Mesothelial cell of epicardium (in vitro differentiated cells): ENCODE measurements around the gene A3GALT2. TPM values are rescaled to one million over a fixed set of nuclear protein-coding genes. Genes with fewer than 3 reads are reported as not detected.

ENCODE experiments used
- DNase-seq, 2 experiments: peaks; one replicate each; pipeline ENCODE4 v3.0.0; 2021; ENCODE audit warnings: low spot score in 2 of 2; ENCODE audit not compliant: unreplicated experiment in 2 of 2
- H3K27ac Mint-ChIP-seq: 2 replicates; pipeline ENCODE4 v1.8.0; 2021; ENCODE audit warnings: mixed read lengths
- H3K27me3 Mint-ChIP-seq: 2 replicates; pipeline ENCODE4 v1.8.0; 2021; ENCODE audit warnings: low read depth, mixed read lengths
- H3K36me3 Mint-ChIP-seq: 2 replicates; pipeline ENCODE4 v1.8.0; 2021; ENCODE audit warnings: mixed read lengths
- H3K4me1 Mint-ChIP-seq: 2 replicates; pipeline ENCODE4 v1.8.0; 2021; ENCODE audit warnings: mixed read lengths
- H3K4me3 Mint-ChIP-seq: 2 replicates; pipeline ENCODE4 v1.8.0; 2021; ENCODE audit warnings: mild to moderate bottlenecking, moderate library complexity, mixed read lengths
- H3K9me3 Mint-ChIP-seq: 2 replicates; pipeline ENCODE4 v1.8.0; 2021; ENCODE audit warnings: mixed read lengths
- total RNA-seq: library from RNA; stranded (reverse); gene quantifications from 3 replicates; pipeline ENCODE4 v1.2.1, GENCODE V29; 2021
- TF ChIP-seq, protein P1 (sequence below): fragments of 200-600 bp; sonication (generic); IDR thresholded peaks from one replicate; pipeline ENCODE4 v1.5.0; 2021; ENCODE audit warnings: antibody characterized with exemption; ENCODE audit not compliant: unreplicated experiment

A3GALT2 gene
- total RNA-seq, 1 donor from 2014 or later = 0.58 TPM

DNA sequence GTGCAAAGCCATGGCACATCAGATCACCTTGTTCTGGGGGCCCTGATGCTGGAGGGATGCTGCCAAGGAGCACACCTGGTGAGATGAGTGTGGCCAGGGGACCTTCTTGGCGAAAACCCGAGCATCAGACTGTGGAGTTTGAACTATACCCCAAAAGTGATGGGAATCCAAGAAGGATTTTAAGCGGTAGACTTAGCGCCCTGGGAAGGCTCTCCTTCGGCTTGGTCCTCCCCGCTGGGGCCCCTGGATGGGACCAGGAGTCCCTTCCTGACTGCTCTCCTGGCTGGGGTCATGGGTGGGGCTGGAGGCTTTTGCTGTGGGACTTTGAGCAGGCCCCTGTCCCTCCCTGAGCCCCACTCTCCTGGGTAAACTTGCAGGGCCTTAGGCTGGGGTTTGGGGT lies 54.1 kb downstream of the A3GALT2 start:
- no peak for DNase-seq
- H3K4me1 Mint-ChIP-seq = peaks cover 13% of the 10 kb centered on the region
- H3K27me3 Mint-ChIP-seq = no peaks in the 10 kb centered on the region
- peaks cover 20% of the 10 kb centered on the region for H3K36me3 Mint-ChIP-seq
- no peak overlapping the region for H3K4me3 Mint-ChIP-seq
- no peaks in the 10 kb centered on the region for H3K9me3 Mint-ChIP-seq
- TF ChIP-seq, protein P1, sequence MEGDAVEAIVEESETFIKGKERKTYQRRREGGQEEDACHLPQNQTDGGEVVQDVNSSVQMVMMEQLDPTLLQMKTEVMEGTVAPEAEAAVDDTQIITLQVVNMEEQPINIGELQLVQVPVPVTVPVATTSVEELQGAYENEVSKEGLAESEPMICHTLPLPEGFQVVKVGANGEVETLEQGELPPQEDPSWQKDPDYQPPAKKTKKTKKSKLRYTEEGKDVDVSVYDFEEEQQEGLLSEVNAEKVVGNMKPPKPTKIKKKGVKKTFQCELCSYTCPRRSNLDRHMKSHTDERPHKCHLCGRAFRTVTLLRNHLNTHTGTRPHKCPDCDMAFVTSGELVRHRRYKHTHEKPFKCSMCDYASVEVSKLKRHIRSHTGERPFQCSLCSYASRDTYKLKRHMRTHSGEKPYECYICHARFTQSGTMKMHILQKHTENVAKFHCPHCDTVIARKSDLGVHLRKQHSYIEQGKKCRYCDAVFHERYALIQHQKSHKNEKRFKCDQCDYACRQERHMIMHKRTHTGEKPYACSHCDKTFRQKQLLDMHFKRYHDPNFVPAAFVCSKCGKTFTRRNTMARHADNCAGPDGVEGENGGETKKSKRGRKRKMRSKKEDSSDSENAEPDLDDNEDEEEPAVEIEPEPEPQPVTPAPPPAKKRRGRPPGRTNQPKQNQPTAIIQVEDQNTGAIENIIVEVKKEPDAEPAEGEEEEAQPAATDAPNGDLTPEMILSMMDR = no peak
- H3K27ac Mint-ChIP-seq = no peak overlapping the region

DNA sequence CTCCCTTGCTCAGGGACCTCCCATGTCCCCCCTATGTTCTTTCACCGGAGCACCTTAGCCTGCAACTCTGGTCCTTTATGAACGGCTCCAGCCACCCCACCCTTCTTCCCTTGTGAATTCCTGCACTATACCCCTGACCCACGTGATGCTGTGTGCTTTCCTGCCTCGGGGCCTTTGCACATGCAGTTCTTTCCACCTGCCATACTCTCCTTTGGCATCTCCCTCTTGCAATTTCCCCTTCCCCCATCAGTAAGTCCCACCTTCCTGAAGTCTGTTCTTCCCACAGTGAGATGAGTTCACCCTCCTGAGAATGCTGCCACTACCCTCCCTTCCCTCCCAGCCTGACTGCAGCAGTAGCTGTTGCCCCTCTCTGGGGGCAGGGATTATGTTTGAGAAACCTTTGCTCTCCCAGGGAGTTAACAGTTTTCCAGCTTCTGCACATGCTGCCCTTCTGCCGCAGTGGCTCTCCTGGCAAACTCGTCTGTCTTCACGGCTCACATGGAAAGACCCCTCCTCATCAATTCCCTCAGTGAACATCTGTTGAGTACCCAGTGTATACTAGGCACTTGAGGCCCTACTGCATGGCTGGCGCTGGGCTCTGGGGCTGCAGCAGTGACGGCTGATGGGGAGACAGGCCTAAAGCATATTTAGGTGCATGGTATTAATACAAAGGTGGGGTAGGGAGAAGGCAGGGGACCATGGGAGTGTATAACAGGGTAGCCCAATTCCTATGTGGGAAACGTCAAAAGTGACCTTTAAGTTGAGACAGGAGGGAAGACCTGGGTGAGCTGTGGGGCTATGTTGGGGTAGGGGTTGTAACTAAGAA lies 54.9 kb downstream of the A3GALT2 start:
- TF ChIP-seq, protein P1 = no peak
- Mint-ChIP-seq H3K9me3 (no peaks in the 10 kb centered on the region), H3K36me3 (peaks cover 20% of the 10 kb centered on the region), H3K4me1 (peaks cover 20% of the 10 kb centered on the region), H3K4me3 (no peak overlapping the region), H3K27me3 (no peaks in the 10 kb centered on the region), H3K27ac (peak overlapping the region; percentile 3)
- DNase-seq = no peak

DNA sequence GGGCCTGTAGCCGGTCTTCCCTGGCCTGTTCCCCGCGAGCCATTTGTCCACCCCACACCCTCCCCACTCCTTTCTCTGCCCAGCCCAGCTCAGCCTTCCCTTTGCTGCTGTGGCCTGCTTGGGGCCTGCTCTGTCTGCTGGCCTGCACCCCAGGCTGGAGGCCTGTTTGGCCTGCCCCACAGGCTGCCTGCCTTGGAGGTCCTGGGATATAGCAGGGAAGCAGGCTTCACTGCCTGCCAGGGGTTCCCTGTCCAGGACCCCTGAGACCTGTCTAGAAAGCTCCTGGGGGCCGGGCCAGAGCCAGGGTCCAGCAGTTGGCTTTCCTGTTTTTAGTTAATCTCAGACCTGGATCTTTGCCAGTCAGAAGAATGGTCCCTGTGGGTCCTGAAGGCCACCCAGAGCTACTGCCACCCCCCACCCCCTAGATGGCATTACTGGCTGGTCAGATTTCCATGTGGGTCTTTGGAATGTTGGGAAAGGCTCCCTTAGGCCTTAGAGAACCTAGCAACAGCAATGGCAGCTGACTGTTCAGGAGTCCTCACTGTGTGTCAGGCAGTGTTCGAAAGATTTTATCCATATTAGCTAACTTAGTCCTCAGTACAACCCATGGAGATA lies 56.9 kb downstream of the A3GALT2 start:
- H3K36me3 Mint-ChIP-seq = peaks cover 17% of the 10 kb centered on the region
- no peak overlapping the region for H3K4me3 Mint-ChIP-seq
- H3K4me1 Mint-ChIP-seq = peaks cover 34% of the 10 kb centered on the region
- no peaks in the 10 kb centered on the region for H3K27me3 Mint-ChIP-seq
- no peak for DNase-seq
- no peak overlapping the region for H3K27ac Mint-ChIP-seq
- TF ChIP-seq, protein P1 = no peak
- no peaks in the 10 kb centered on the region for H3K9me3 Mint-ChIP-seq

DNA sequence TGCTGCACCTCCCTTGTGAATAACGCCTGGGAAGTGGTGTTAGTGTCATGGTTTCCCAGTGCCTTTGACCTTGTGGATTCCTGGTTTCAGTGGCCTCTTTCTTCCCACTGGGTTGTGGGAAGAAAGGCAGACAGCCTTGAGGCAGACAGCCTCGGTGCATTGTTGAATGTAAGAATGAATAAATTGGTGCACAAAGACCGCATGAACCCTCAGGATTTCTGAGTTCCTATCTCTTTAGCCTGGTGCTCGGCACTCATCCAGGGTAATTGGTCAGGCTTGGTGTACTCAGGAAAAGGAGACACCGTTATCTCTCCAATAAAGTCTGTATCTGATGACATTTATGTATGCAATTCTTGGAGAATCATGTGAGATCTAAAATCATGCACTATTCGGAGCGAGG lies 59.6 kb downstream of the A3GALT2 start:
- Mint-ChIP-seq H3K36me3 (peaks cover 13% of the 10 kb centered on the region), H3K4me1 (peaks cover 46% of the 10 kb centered on the region), H3K4me3 (peak overlapping the region; percentile 8), H3K27me3 (no peaks in the 10 kb centered on the region), H3K9me3 (no peaks in the 10 kb centered on the region), H3K27ac (peak overlapping the region; percentile 85)
- no peak for DNase-seq
- TF ChIP-seq, protein P1 = no peak

DNA sequence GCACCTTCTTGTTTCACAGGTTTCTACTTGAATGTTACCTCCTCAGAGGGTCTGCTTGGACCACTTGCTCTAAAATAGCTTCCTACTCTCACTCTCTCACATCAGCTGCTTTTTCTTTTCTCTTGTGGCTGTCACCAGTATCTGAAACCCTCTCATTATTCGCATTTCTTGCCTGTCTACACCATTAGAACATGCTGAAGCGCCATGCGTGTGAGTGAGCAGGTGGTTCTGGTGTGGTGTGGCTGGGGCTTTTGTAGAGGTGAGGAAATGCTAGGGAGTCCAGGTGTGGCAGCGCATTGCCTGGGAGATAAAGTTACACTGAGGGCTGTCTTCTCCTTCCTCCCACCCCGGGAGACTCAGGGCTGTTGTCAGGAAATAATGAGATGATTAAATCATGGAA lies 60.5 kb downstream of the A3GALT2 start:
- peak overlapping the region; percentile 68 for H3K27ac Mint-ChIP-seq
- peaks cover 46% of the 10 kb centered on the region for H3K4me1 Mint-ChIP-seq
- no peak for DNase-seq
- peaks cover 13% of the 10 kb centered on the region for H3K36me3 Mint-ChIP-seq
- no peaks in the 10 kb centered on the region for H3K27me3 Mint-ChIP-seq
- no peak overlapping the region for H3K4me3 Mint-ChIP-seq
- H3K9me3 Mint-ChIP-seq = no peaks in the 10 kb centered on the region
- TF ChIP-seq, protein P1 = no peak
